ENCODE results near the gene NECTIN4. TPM values are rescaled to one million over a fixed set of nuclear protein-coding genes. Genes with fewer than 3 reads are reported as not detected.

Gene NECTIN4
- total and polyA plus RNA-seq, 2 of the 13 experiments (the other 11 are each of a cell fraction or from before 2014, with no cell fraction given) = 5.9 to 12.4 TPM

DNA sequence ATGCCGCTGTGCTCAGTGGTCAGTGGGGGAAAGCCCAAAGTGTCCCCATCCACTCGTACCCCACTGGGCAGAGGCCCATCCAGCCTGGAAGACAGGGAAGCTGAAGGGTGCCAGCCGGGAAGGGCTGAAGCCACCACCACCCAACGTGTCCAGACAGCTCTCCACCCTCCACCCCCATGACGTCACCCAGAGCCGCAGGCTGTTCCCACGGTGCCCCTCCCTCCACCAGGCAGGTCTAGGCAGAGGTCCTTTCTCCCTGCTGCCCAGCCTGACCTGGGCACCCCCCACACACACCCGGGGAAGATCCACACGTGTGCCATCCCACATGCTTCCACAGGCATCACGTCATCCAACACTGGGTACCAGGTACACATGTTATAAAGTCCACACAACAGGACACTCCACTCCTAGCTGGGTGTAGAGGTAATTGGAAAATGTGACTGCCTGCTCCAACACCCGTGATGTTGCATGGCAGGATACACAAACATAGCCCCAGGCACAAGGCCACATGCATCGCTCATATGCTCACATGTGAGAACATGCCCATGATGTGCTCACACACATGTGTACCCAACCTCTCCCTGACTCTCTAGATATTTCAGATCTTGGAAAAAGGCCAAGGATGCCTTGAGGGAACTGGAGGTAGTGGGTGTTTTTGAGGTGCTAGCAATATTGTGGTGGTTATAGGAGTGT is 14.5 kb downstream of the NECTIN4 start (continued):
- TF ChIP-seq ZNF687 (CRISPR knock-in tag; IDR thresholded peaks at IDR 0.05) (peak; percentile 51), BCL3 (CRISPR knock-in tag; IDR thresholded peaks at IDR 0.05) (0 out of 2 replicates have a peak, but pooled peaks have one; percentile 38), MTA1 (CRISPR knock-in tag; IDR thresholded peaks at IDR 0.05; ENCODE audit: borderline replicate concordance) (no peak; the same call in 1 of the 2 replicates), MIER3 (CRISPR knock-in tag; IDR thresholded peaks at IDR 0.05; ENCODE audit: borderline replicate concordance) (no peak), REXO4 (CRISPR knock-in tag; IDR thresholded peaks at IDR 0.05; ENCODE audit: borderline replicate concordance) (no peak), ZMAT5 (CRISPR knock-in tag; IDR thresholded peaks at IDR 0.05; ENCODE audit: borderline replicate concordance, low read depth) (no peak), RXRA (CRISPR knock-in tag; IDR thresholded peaks at IDR 0.05) (peak; percentile 40; the same call in 1 of the 2 replicates), RFXANK (CRISPR knock-in tag; IDR thresholded peaks at IDR 0.05) (no peak), ZNF784 (CRISPR knock-in tag; IDR thresholded peaks at IDR 0.05; ENCODE audit: borderline replicate concordance) (no peak), SIX4 (CRISPR knock-in tag; IDR thresholded peaks at IDR 0.05) (no peak), NKX3-1 (CRISPR knock-in tag; IDR thresholded peaks at IDR 0.05) (no peak), SAFB2 (CRISPR knock-in tag; IDR thresholded peaks at IDR 0.05; ENCODE audit: borderline replicate concordance, low read depth) (no peak), ZNF615 (CRISPR knock-in tag; IDR thresholded peaks at IDR 0.05; ENCODE audit: borderline replicate concordance) (no peak)
- TF ChIP-seq, protein P1, sequence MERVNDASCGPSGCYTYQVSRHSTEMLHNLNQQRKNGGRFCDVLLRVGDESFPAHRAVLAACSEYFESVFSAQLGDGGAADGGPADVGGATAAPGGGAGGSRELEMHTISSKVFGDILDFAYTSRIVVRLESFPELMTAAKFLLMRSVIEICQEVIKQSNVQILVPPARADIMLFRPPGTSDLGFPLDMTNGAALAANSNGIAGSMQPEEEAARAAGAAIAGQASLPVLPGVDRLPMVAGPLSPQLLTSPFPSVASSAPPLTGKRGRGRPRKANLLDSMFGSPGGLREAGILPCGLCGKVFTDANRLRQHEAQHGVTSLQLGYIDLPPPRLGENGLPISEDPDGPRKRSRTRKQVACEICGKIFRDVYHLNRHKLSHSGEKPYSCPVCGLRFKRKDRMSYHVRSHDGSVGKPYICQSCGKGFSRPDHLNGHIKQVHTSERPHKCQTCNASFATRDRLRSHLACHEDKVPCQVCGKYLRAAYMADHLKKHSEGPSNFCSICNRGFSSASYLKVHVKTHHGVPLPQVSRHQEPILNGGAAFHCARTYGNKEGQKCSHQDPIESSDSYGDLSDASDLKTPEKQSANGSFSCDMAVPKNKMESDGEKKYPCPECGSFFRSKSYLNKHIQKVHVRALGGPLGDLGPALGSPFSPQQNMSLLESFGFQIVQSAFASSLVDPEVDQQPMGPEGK (CRISPR knock-in tag; IDR thresholded peaks at IDR 0.05) = peak; percentile 44; the same call in 1 of the 2 replicates
- TF ChIP-seq, protein P2, sequence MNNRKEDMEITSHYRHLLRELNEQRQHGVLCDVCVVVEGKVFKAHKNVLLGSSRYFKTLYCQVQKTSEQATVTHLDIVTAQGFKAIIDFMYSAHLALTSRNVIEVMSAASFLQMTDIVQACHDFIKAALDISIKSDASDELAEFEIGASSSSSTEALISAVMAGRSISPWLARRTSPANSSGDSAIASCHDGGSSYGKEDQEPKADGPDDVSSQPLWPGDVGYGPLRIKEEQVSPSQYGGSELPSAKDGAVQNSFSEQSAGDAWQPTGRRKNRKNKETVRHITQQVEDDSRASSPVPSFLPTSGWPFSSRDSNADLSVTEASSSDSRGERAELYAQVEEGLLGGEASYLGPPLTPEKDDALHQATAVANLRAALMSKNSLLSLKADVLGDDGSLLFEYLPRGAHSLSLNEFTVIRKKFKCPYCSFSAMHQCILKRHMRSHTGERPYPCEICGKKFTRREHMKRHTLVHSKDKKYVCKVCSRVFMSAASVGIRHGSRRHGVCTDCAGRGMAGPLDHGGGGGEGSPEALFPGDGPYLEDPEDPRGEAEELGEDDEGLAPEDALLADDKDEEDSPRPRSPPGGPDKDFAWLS (CRISPR knock-in tag; IDR thresholded peaks at IDR 0.05; ENCODE audit: borderline replicate concordance) = no peak

Measured in HepG2 (cell line).